H9 (cell line): Measurements from ENCODE around the gene WDR89. TPM values are rescaled to one million over a fixed set of nuclear protein-coding genes. Genes with fewer than 3 reads are reported as not detected.

Experiments
- DNase-seq: peaks from one replicate; pipeline ENCODE4 v3.0.0-alpha.2; 2017
- H2AFZ ChIP-seq: one replicate; pipeline ENCODE4 v1.6.1; 2013; ENCODE audit warnings: mild to moderate bottlenecking, low read length, control low read depth, moderate library complexity
- H2AK5ac ChIP-seq: 2 replicates; pipeline ENCODE4 v1.6.1; 2013; ENCODE audit warnings: low read length, control low read depth, mixed read lengths; ENCODE audit not compliant: insufficient read length
- H2BK120ac ChIP-seq: one replicate; pipeline ENCODE4 v1.6.1; 2013; ENCODE audit warnings: low read depth, mild to moderate bottlenecking, low read length, control low read depth, inconsistent platforms; ENCODE audit not compliant: poor library complexity, severe bottlenecking
- H2BK12ac ChIP-seq: 2 replicates; pipeline ENCODE4 v1.6.1; 2013; ENCODE audit warnings: low read length, control low read depth, mixed read lengths, low read depth; ENCODE audit not compliant: insufficient read length
- H2BK15ac ChIP-seq: 2 replicates; pipeline ENCODE4 v1.6.1; 2013; ENCODE audit warnings: low read depth, low read length, control low read depth
- H2BK20ac ChIP-seq: one replicate; pipeline ENCODE4 v1.6.1; 2013; ENCODE audit warnings: low read depth, mild to moderate bottlenecking, low read length, control low read depth, inconsistent platforms; ENCODE audit not compliant: poor library complexity, severe bottlenecking
- H2BK5ac ChIP-seq: 2 replicates; pipeline ENCODE4 v1.6.1; 2013; ENCODE audit warnings: low read length, control low read depth, mixed read lengths; ENCODE audit not compliant: insufficient read length
- H3K14ac ChIP-seq: 2 replicates; pipeline ENCODE4 v1.6.1; 2013; ENCODE audit warnings: low read length, control low read depth; ENCODE audit not compliant: insufficient read depth
- H3K18ac ChIP-seq: 2 replicates; pipeline ENCODE4 v1.6.1; 2013; ENCODE audit warnings: low read depth, mild to moderate bottlenecking, mixed read lengths, low read length, control low read depth; ENCODE audit not compliant: insufficient read length
- H3K23ac ChIP-seq: 2 replicates; pipeline ENCODE4 v1.6.1; 2013; ENCODE audit warnings: low read length, control low read depth, mixed read lengths, low read depth; ENCODE audit not compliant: insufficient read length
- H3K23me2 ChIP-seq: 2 replicates; pipeline ENCODE4 v1.6.1; 2013; ENCODE audit warnings: low read depth, mild to moderate bottlenecking, mixed read lengths, low read length, control low read depth; ENCODE audit not compliant: insufficient read length, poor library complexity, severe bottlenecking
- H3K27ac ChIP-seq: 2 replicates; pipeline ENCODE4 v1.5.1; 2013; ENCODE audit warnings: low read length, control low read depth, mixed read lengths, low read depth; ENCODE audit not compliant: insufficient read length
- H3K27me3 ChIP-seq: 2 replicates; pipeline ENCODE4 v1.6.1; 2013; ENCODE audit warnings: low read length, control low read depth, inconsistent platforms; ENCODE audit not compliant: insufficient read depth
- H3K4ac ChIP-seq: 2 replicates; pipeline ENCODE4 v1.6.1; 2013; ENCODE audit warnings: low read depth, mild to moderate bottlenecking, control low read depth, inconsistent platforms, low read length, moderate library complexity
- H3K4me1 ChIP-seq: 2 replicates; pipeline ENCODE4 v1.6.1; 2013; ENCODE audit warnings: low read length, control low read depth, inconsistent platforms; ENCODE audit not compliant: insufficient read depth
- H3K4me2 ChIP-seq: 2 replicates; pipeline ENCODE4 v1.6.1; 2013; ENCODE audit warnings: low read length, control low read depth, mixed read lengths; ENCODE audit not compliant: insufficient read length, insufficient read depth
- H3K56ac ChIP-seq: 2 replicates; pipeline ENCODE4 v1.6.1; 2013; ENCODE audit warnings: low read depth, mild to moderate bottlenecking, mixed read lengths, low read length, control low read depth; ENCODE audit not compliant: insufficient read length
- H3K79me1 ChIP-seq: 2 replicates; pipeline ENCODE4 v1.6.1; 2013; ENCODE audit warnings: low read depth, mild to moderate bottlenecking, moderate library complexity, low read length, control low read depth, inconsistent platforms; ENCODE audit not compliant: insufficient read depth, poor library complexity, severe bottlenecking
- H3K79me2 ChIP-seq: 2 replicates; pipeline ENCODE4 v1.6.1; 2013; ENCODE audit warnings: low read length, control low read depth, inconsistent platforms; ENCODE audit not compliant: insufficient read depth
- H3K9ac ChIP-seq: 2 replicates; pipeline ENCODE4 v1.6.1; 2013; ENCODE audit warnings: low read length, control low read depth, mixed read lengths; ENCODE audit not compliant: insufficient read length; ENCODE audit errors: extremely low read depth
- H3K9me3 ChIP-seq: one replicate; pipeline ENCODE4 v1.6.1; 2013; ENCODE audit warnings: low read depth, low read length, inconsistent platforms; ENCODE audit not compliant: control insufficient read depth
- H3T11ph ChIP-seq: one replicate; pipeline ENCODE4 v1.6.1; 2013; ENCODE audit warnings: mild to moderate bottlenecking, low read length, control low read depth, inconsistent platforms
- H4K20me1 ChIP-seq: one replicate; pipeline ENCODE4 v1.6.1; 2013; ENCODE audit not compliant: control insufficient read depth, insufficient read length, insufficient read depth
- H4K5ac ChIP-seq: 2 replicates; pipeline ENCODE4 v1.6.1; 2013; ENCODE audit warnings: low read depth, mild to moderate bottlenecking, mixed read lengths, low read length, control low read depth; ENCODE audit not compliant: insufficient read length
- H4K8ac ChIP-seq: replicated peaks from 2 replicates; pipeline ENCODE4 v1.6.1; 2013; ENCODE audit warnings: low read length, control low read depth, mixed read lengths, low read depth; ENCODE audit not compliant: insufficient read length
- H4K91ac ChIP-seq: 2 replicates; pipeline ENCODE4 v1.6.1; 2013; ENCODE audit warnings: low read depth, mild to moderate bottlenecking, moderate library complexity, mixed read lengths, low read length, control low read depth; ENCODE audit not compliant: insufficient read length
- H3K27ac Mint-ChIP-seq, 3 experiments: 2 replicates in 2 of 3; 3 replicates in 1 of 3; pipeline ENCODE4 v1.8.0; 2020 to 2021; ENCODE audit warnings: mixed read lengths in 3 of 3, mild to moderate bottlenecking in 1 of 3, moderate library complexity in 1 of 3
- H3K27me3 Mint-ChIP-seq: 2 replicates; pipeline ENCODE4 v1.8.0; 2021; ENCODE audit warnings: low read depth, mild to moderate bottlenecking, moderate library complexity, mixed read lengths
- H3K36me3 Mint-ChIP-seq, 3 experiments: 2 replicates in 2 of 3; 3 replicates in 1 of 3; pipeline ENCODE4 v1.8.0; 2020 to 2021; ENCODE audit warnings: low read depth in 3 of 3, mixed read lengths in 3 of 3; ENCODE audit not compliant: insufficient read depth in 1 of 3
- H3K4me1 Mint-ChIP-seq, 2 experiments: 2 replicates each; pipeline ENCODE4 v1.8.0; 2020; ENCODE audit warnings: mixed read lengths in 2 of 2
- H3K4me3 Mint-ChIP-seq, 2 experiments: 2 replicates in 1 of 2; 3 replicates in 1 of 2; pipeline ENCODE4 v1.8.0; 2020 to 2021; ENCODE audit warnings: mild to moderate bottlenecking in 2 of 2, mixed read lengths in 2 of 2, moderate library complexity in 1 of 2
- H3K9me3 Mint-ChIP-seq, 2 experiments: 2 replicates in 1 of 2; 3 replicates in 1 of 2; pipeline ENCODE4 v1.8.0; 2020; ENCODE audit warnings: mild to moderate bottlenecking in 2 of 2, mixed read lengths in 2 of 2, moderate library complexity in 1 of 2
- WGBS: extraction: QIAGEN DNeasy Blood & Tissue Kit; methylation state at CpG from one replicate; pipeline ENCODE4 v1.1.7; 2013; ENCODE audit warnings: missing lambda C conversion rate, low lambda C conversion rate, mixed read lengths; ENCODE audit not compliant: insufficient read length; ENCODE audit errors: extremely low coverage; 5-methylcytosine and 5-hydroxymethylcytosine counted together
- total RNA-seq: library from RNA; stranded (reverse); gene quantifications from 2 replicates; pipeline ENCODE4 v1.2.1, GENCODE V29; 2021
- TF ChIP-seq, protein P1 (sequence below): fragments of 200-600 bp; sonication (generic); conservative IDR thresholded peaks from 3 replicates; pipeline ENCODE4 v1.8.0; 2021; ENCODE audit warnings: antibody characterized with exemption, mild to moderate bottlenecking

WDR89 gene
- total RNA-seq, 1 experiment from 2014 or later, result 24.0 TPM

DNA sequence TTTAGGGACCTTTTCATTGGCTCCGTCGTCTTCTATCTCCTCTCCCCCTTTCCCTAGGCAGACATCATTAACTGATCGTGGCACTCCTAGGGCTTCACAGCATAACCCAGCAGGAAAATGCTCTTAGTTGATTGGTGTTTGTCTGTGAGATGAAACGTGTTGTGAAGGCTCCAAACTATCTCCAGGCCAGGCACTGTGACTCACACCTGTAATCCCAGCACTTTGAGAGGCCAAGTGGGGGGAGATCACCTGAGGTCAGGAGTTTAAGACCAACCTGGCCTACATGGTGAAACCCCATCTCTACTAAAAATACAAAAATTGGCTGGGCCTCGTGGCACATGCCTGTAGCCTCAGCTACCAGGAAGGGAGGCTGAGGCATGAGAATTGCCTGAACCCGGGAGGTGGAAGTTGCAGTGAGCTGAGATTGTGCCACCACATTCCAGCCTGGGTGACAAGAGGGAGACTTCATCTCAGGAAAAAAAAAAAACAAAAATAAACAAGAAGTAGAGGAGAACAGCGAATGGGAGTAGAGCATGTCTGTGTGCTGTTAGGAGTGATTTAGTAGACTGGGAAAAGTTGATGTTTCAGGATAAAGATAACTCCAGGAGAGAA lies 32.3 kb upstream of the WDR89 start:
- Histone ChIP-seq H4K8ac (no peak overlapping the region), H4K20me1 (no peaks in the 10 kb centered on the region), H2BK20ac (no peak overlapping the region), H3K9ac (no peak overlapping the region), H3K9me3 (no peaks in the 10 kb centered on the region), H2BK12ac (no peak overlapping the region), H4K91ac (no peak overlapping the region), H3K79me1 (no peaks in the 10 kb centered on the region), H3K18ac (no peak overlapping the region), H4K5ac (no peak overlapping the region), H3T11ph (no peak overlapping the region), H2AK5ac (no peak overlapping the region), H3K14ac (no peak overlapping the region), H3K56ac (no peak overlapping the region), H2BK15ac (no peak overlapping the region), H3K4me1 (no peaks in the 10 kb centered on the region), H3K4me2 (no peak overlapping the region), H3K27me3 (no peaks in the 10 kb centered on the region), H3K79me2 (no peaks in the 10 kb centered on the region), H2AFZ (no peak overlapping the region), H3K23ac (no peak overlapping the region), H3K23me2 (no peaks in the 10 kb centered on the region), H3K4ac (no peak overlapping the region), H2BK120ac (no peak overlapping the region), H2BK5ac (no peak overlapping the region), H3K27ac (no peak overlapping the region)
- TF ChIP-seq, protein P1, sequence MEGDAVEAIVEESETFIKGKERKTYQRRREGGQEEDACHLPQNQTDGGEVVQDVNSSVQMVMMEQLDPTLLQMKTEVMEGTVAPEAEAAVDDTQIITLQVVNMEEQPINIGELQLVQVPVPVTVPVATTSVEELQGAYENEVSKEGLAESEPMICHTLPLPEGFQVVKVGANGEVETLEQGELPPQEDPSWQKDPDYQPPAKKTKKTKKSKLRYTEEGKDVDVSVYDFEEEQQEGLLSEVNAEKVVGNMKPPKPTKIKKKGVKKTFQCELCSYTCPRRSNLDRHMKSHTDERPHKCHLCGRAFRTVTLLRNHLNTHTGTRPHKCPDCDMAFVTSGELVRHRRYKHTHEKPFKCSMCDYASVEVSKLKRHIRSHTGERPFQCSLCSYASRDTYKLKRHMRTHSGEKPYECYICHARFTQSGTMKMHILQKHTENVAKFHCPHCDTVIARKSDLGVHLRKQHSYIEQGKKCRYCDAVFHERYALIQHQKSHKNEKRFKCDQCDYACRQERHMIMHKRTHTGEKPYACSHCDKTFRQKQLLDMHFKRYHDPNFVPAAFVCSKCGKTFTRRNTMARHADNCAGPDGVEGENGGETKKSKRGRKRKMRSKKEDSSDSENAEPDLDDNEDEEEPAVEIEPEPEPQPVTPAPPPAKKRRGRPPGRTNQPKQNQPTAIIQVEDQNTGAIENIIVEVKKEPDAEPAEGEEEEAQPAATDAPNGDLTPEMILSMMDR, result no peak
- Mint-ChIP-seq H3K27me3 (no peaks in the 10 kb centered on the region; the same call in 1 of the 2 replicates), H3K4me3 (no peak overlapping the region), H3K9me3 (no peaks in the 10 kb centered on the region), H3K27ac (no peak overlapping the region), H3K4me1 (no peaks in the 10 kb centered on the region; a peak in 1 of 4 replicates), H3K36me3 (no peaks in the 10 kb centered on the region)
- DNase-seq, result no peak
- no CpG with 5 or more reads among the region's 7 CpGs for whole genome bisulfite sequencing
